GM21390 (cell line): ENCODE results near the gene IL18R1.

ENCODE experiments used
- ATAC-seq: cut with Tn5 transposase; IDR thresholded peaks from one replicate; pipeline ENCODE4 v1.9.1; 2021; ENCODE audit not compliant: unreplicated experiment

The IL18R1 gene

GRCh38 chr2:102387763-102388546, 32.4 kb downstream of the IL18R1 start:
- ATAC-seq, result no peak

GRCh38 chr2:102391565-102391964, 36.0 kb downstream of the IL18R1 start:
- ATAC-seq, result no peak

GRCh38 chr2:102392096-102392495, 36.5 kb downstream of the IL18R1 start:
- no peak for ATAC-seq

- ATAC-seq, result no peak
Observed at GRCh38 chr2:102392942-102393341, 37.3 kb downstream of the IL18R1 start.

GRCh38 chr2:102396012-102396411, 40.4 kb downstream of the IL18R1 start:
- no peak for ATAC-seq

- ATAC-seq, result no peak
Observed at GRCh38 chr2:102397209-102397608, 41.6 kb downstream of the IL18R1 start.

GRCh38 chr2:102399499-102400141, 44.0 kb downstream of the IL18R1 start:
- no peak for ATAC-seq

- ATAC-seq, result no peak
Observed at GRCh38 chr2:102401456-102401855, 45.9 kb downstream of the IL18R1 start.

GRCh38 chr2:102401865-102402264, 46.3 kb downstream of the IL18R1 start:
- no peak for ATAC-seq

- ATAC-seq, result no peak
Observed at GRCh38 chr2:102410952-102411351, 55.4 kb downstream of the IL18R1 start.

- no peak for ATAC-seq
Observed at GRCh38 chr2:102412199-102412598, 56.6 kb downstream of the IL18R1 start.

- peak; percentile 47 for ATAC-seq
Observed at GRCh38 chr2:102417946-102418345, 62.4 kb downstream of the IL18R1 start.

- ATAC-seq, result peak; percentile 91
Observed at GRCh38 chr2:102418421-102418961, 62.9 kb downstream of the IL18R1 start.

GRCh38 chr2:102420290-102420689, 64.7 kb downstream of the IL18R1 start:
- ATAC-seq, result no peak

- no peak for ATAC-seq
Observed at GRCh38 chr2:102421890-102422759, 66.5 kb downstream of the IL18R1 start.

- ATAC-seq, result no peak
Observed at GRCh38 chr2:102422910-102423309, 67.3 kb downstream of the IL18R1 start, which contains the start of gene IL18RAP. Gene IL18RAP, plus strand, starts transcription at chr2:102423160. Its CDS starts 118 bp downstream, at chr2:102423278.

GRCh38 chr2:102423368-102423767, 67.8 kb downstream of the IL18R1 start:
- ATAC-seq, result no peak

GRCh38 chr2:102424754-102425153, 69.2 kb downstream of the IL18R1 start:
- peak; percentile 94 for ATAC-seq

GRCh38 chr2:102425441-102426132, 70.0 kb downstream of the IL18R1 start:
- no peak for ATAC-seq

- no peak for ATAC-seq
Observed at GRCh38 chr2:102427249-102427648, 71.7 kb downstream of the IL18R1 start.

GRCh38 chr2:102428573-102428972, 73.0 kb downstream of the IL18R1 start:
- ATAC-seq, result no peak
